ENCODE measurements around the gene NUP210.

Gene NUP210

GRCh38 chr3:13266651-13267362, 153.3 kb downstream of the NUP210 start:
- no peak for DNase-seq (ENCODE audit: low read depth)
- H3K4me3 ChIP-seq (ENCODE audit: low read length): no peak overlapping the region
- TF ChIP-seq, protein P1, sequence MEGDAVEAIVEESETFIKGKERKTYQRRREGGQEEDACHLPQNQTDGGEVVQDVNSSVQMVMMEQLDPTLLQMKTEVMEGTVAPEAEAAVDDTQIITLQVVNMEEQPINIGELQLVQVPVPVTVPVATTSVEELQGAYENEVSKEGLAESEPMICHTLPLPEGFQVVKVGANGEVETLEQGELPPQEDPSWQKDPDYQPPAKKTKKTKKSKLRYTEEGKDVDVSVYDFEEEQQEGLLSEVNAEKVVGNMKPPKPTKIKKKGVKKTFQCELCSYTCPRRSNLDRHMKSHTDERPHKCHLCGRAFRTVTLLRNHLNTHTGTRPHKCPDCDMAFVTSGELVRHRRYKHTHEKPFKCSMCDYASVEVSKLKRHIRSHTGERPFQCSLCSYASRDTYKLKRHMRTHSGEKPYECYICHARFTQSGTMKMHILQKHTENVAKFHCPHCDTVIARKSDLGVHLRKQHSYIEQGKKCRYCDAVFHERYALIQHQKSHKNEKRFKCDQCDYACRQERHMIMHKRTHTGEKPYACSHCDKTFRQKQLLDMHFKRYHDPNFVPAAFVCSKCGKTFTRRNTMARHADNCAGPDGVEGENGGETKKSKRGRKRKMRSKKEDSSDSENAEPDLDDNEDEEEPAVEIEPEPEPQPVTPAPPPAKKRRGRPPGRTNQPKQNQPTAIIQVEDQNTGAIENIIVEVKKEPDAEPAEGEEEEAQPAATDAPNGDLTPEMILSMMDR (conservative IDR thresholded peaks at IDR 0.05; ENCODE audit: low read length): no peak

All from AG10803 (cell line).